IPS-15b (cell line): ENCODE results near the gene ZNF664.

Experiments used
- H3K27me3 ChIP-seq: one replicate; pipeline ENCODE4 v1.6.1; 2013; ENCODE audit warnings: low read length; ENCODE audit not compliant: control insufficient read depth, insufficient read depth
- H3K36me3 ChIP-seq: one replicate; pipeline ENCODE4 v1.6.1; 2013; ENCODE audit warnings: low read length; ENCODE audit not compliant: control insufficient read depth, insufficient read depth
- H3K4me1 ChIP-seq: one replicate; pipeline ENCODE4 v1.6.1; 2013; ENCODE audit warnings: mild to moderate bottlenecking, low read length; ENCODE audit not compliant: control insufficient read depth, insufficient read depth
- H3K4me3 ChIP-seq: one replicate; pipeline ENCODE4 v1.5.1; 2013; ENCODE audit warnings: low read depth, low read length
- H3K9ac ChIP-seq: one replicate; pipeline ENCODE4 v1.6.1; 2013; ENCODE audit warnings: low read depth, mild to moderate bottlenecking, low read length
- H3K9me3 ChIP-seq: one replicate; pipeline ENCODE4 v1.6.1; 2013; ENCODE audit warnings: mild to moderate bottlenecking, low read length; ENCODE audit not compliant: control insufficient read depth, insufficient read depth

The ZNF664 gene

DNA sequence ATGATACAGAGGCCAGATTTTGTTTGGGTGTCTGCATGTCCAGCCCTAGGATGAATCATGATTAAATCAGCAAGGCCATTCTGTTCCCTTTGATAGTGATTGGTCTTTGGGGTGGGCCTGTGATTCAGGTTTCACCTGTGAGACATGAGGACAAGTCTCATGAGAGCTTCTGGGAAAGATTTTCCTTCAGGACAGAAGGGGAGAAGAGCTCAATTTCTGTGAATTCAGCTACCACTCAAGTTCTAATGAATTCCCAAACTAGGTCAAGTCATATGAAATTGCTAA lies 73.4 kb downstream of the ZNF664 start:
- Histone ChIP-seq H3K36me3 (peaks cover 2% of the 10 kb centered on the region), H3K4me1 (peaks cover 4% of the 10 kb centered on the region), H3K27me3 (no peaks in the 10 kb centered on the region), H3K4me3 (no peak overlapping the region), H3K9ac (no peak overlapping the region), H3K9me3 (no peaks in the 10 kb centered on the region)

GRCh38 chr12:124047045-124047566 lies 74.1 kb downstream of the ZNF664 start:
- H3K9me3 ChIP-seq = no peaks in the 10 kb centered on the region

GRCh38 chr12:124049451-124050094 lies 76.6 kb downstream of the ZNF664 start:
- Histone ChIP-seq H3K9ac (no peak overlapping the region), H3K4me3 (no peak overlapping the region), H3K4me1 (peaks cover 4% of the 10 kb centered on the region), H3K27me3 (no peaks in the 10 kb centered on the region), H3K36me3 (peaks cover 2% of the 10 kb centered on the region), H3K9me3 (no peaks in the 10 kb centered on the region)

More at GRCh38 chr12:124047045-124047566, 74.1 kb downstream of the ZNF664 start:
- Histone ChIP-seq H3K4me1 (peaks cover 4% of the 10 kb centered on the region), H3K4me3 (no peak overlapping the region), H3K9ac (no peak overlapping the region), H3K36me3 (peaks cover 2% of the 10 kb centered on the region), H3K27me3 (no peaks in the 10 kb centered on the region)

- Histone ChIP-seq H3K27me3 (no peaks in the 10 kb centered on the region), H3K9ac (no peak overlapping the region), H3K4me1 (no peaks in the 10 kb centered on the region), H3K36me3 (no peaks in the 10 kb centered on the region), H3K9me3 (no peaks in the 10 kb centered on the region), H3K4me3 (no peak overlapping the region)
These were observed 80.8 kb downstream of the ZNF664 start for GRCh38 chr12:124053851-124054250.

- Histone ChIP-seq H3K27me3 (no peaks in the 10 kb centered on the region), H3K4me1 (no peaks in the 10 kb centered on the region), H3K9ac (no peak overlapping the region)
These were observed 82.1 kb downstream of the ZNF664 start for GRCh38 chr12:124055066-124055465.

GRCh38 chr12:124057691-124058090 lies 84.7 kb downstream of the ZNF664 start:
- H3K4me3 ChIP-seq = no peak overlapping the region
- no peaks in the 10 kb centered on the region for H3K27me3 ChIP-seq
- H3K4me1 ChIP-seq = no peaks in the 10 kb centered on the region
- H3K9ac ChIP-seq = no peak overlapping the region
- H3K9me3 ChIP-seq = peaks cover 4% of the 10 kb centered on the region
- H3K36me3 ChIP-seq = no peaks in the 10 kb centered on the region

More at GRCh38 chr12:124055066-124055465, 82.1 kb downstream of the ZNF664 start:
- no peak overlapping the region for H3K4me3 ChIP-seq
- H3K36me3 ChIP-seq = no peaks in the 10 kb centered on the region
- peaks cover 4% of the 10 kb centered on the region for H3K9me3 ChIP-seq

- Histone ChIP-seq H3K36me3 (no peaks in the 10 kb centered on the region), H3K27me3 (no peaks in the 10 kb centered on the region), H3K9me3 (peaks cover 4% of the 10 kb centered on the region), H3K4me3 (no peak overlapping the region), H3K9ac (no peak overlapping the region), H3K4me1 (no peaks in the 10 kb centered on the region)
These were observed 86.7 kb downstream of the ZNF664 start for GRCh38 chr12:124059752-124060151.
